ENCODE results near the gene KLHL14.
"Not testable (repeated sequence)": the region's sequence is repeated elsewhere in the genome, so short reads cannot be mapped to it uniquely, and the experiment has no call there.

The KLHL14 gene

GRCh38 chr18:32772581-32773381 lies at the start of gene KLHL14:
Gene KLHL14 (minus strand): TSS chr18:32773023. CDS start chr18:32770591, 2,432 bp downstream.
- no peak for DNase-seq

DNA sequence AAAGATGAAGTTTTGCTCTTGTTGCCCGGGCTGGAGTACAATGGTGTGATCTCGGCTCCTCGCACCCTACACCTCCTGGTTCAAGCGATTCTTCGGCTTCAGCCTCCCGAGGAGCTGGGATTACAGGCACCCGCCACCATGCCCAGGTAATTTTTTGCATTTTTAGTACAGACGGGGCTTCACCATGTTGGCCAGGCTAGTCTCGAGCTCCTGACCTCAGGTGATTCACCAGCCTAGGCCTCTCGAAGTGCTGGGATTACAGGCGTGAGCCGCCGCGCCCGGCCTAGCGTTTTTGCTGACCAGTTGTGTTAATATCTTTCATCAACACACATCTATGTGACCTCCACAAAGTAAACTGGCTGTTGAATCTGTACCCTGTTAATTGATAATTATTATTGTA lies 49.4 kb upstream of the KLHL14 start:
- DNase-seq, result no peak

GRCh38 chr18:32815881-32816280 lies 43.1 kb upstream of the KLHL14 start:
- no peak for DNase-seq

- no peak for DNase-seq
Observed at GRCh38 chr18:32812342-32812741, 39.5 kb upstream of the KLHL14 start.

- no peak for DNase-seq
Observed at GRCh38 chr18:32810314-32810713, 37.5 kb upstream of the KLHL14 start.

- DNase-seq, result no peak
Observed at GRCh38 chr18:32805354-32805753, 32.5 kb upstream of the KLHL14 start.

GRCh38 chr18:32804134-32804888 lies 31.5 kb upstream of the KLHL14 start:
- DNase-seq, result no peak

DNA sequence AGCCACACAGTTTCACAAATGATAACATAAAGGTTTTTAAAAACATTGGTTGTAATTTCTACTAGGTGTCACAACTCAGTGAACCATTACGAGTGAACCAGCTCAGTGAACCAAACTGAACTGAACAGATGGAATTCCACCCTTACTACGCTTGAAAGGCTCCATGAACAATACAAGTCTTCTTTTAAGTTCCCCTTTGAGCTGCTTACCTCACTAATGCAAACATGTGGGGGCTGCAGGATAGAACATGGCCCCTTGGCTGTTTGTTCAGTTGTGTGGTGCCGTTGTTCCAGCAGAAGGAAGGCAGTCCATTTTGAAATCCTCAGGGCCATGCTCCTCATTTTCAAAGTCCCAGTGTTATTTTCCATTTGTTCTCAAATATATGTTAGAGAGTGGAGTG lies 30.7 kb upstream of the KLHL14 start:
- no peak for DNase-seq

DNA sequence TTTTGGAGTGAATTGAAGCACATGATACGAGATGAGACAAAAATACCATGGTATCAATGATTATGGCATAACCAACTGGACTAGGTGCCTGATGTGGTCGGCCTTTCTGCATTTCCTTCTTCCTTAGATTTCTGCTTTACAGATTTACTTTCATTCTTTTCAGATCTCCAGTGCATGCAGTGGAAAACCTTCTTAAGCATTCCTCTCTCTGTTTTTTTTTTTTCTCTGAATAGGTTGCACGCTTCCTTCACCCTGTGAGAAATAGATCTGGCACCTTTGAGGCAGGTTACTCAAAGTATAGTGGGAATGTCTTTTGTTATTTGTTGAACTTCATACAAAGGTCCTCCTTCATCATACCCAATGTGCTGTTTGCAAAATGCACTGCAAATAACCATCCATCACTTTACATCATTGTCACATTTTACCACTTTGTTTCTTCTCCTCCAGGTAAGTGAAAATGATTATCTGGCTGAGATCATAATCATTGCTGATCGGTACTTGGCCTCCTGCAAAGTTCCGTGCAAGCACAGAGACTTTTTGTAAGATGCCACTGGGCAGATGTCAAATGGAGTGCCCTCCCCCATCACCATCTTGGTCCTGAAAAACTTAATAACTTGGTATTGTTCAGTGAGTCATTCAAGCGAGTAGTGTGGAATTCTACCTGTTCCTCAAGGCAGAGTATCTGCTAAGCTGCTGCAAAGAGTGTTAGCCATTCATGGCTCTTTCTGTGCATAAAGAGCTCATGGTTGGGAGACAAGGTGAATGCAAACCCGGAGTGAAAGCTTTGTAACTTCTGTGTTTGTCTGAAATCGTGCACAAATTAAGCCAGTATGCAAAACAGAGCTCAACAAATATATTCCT lies 30.0 kb upstream of the KLHL14 start:
- DNase-seq, result no peak

DNA sequence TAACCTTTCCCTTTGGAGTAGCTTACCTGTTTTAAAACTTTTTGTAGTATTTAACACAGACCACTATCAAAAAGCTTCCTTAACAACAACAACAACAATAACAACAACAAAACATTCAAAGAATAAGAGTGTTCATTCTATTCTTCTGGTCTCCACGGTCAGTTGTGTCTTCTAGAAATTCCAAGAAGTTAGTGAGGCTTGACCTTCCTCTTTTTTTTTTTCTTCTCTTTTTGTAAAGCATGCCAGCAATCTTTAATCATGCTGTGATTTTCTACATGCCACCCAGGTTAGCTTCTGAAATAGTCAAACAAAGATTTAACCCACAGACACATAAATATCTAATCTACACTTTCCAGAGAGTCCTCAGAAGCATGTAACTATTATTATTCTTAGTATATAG lies 28.4 kb upstream of the KLHL14 start:
- DNase-seq, result no peak

DNA sequence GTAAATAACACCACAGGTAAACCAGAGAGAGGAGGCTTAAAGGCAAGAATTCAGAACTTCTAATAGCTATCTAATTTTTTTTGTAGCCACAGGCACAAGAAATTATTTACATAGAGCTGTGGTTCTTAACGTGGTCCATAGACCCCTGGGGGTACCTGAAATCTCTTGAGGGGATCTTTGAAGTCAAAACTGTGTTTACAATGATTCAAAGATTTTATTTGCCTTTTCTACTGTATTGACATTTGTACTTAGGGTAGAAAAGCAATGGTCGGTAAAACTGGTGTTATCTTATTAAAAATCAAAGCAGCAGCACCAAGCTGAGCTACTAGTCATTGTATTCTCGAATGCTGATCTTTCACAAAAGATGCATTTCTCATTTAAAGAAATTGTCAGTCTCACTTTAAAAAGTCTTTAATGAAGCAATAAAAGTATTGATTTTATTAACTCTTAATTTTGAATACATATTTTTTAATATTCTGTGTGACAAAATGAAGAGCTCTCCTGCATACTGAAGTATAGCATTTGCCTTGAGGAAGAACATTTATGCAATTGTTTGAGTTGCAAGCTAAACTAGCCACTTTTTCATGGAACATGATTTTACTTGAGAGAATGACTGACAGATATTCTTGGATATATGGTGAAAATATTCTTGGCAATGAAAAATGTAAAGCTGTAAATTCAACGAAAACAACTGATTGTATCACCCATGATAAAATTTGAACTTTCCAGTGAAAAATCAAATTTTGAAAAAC lies 25.6 kb upstream of the KLHL14 start:
- no peak for DNase-seq

DNA sequence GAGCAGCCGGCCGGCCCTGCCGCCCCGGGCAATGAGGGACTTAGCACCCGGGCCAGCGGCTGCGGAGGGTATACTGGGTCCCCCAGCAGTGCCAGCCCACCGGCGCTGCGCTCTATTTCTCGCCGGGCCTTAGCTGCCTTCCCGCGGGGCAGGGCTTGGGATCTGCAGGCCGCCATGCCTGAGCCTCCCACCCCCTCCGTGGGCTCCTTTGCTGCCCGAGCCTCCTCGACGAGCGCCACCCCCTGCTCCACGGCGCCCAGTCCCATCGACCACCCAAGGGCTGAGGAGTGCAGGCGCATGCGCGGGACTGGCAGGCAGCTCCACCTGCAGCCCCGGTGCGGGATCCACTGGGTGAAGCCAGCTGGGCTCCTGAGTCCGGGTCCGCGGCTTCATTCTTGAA lies 21.8 kb upstream of the KLHL14 start:
- DNase-seq, result not testable (repeated sequence)

GRCh38 chr18:32779010-32779409 lies 6.2 kb upstream of the KLHL14 start:
- DNase-seq, result no peak

DNA sequence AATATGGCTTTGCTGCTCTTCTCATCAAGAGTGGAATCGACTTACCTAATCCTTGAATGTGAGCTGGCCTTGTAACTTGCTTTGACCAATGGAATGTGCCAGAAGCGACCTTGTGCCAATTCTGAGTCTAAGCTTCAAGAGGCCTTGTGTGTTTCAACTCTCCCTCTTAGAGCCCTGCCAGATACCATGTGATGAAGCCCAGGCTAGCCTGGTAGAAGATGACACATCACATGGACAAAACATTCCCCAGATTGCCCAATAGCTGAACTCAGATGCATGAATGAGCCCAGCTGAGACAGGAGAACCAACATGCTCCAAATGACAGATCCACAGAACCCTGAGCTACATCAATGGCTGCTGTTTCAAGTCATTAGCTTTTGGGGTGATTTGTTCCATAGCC lies 4.2 kb upstream of the KLHL14 start:
- no peak for DNase-seq

GRCh38 chr18:32776561-32776960 lies 3.7 kb upstream of the KLHL14 start:
- no peak for DNase-seq

GRCh38 chr18:32775628-32776027 lies 2.8 kb upstream of the KLHL14 start:
- no peak for DNase-seq

DNA sequence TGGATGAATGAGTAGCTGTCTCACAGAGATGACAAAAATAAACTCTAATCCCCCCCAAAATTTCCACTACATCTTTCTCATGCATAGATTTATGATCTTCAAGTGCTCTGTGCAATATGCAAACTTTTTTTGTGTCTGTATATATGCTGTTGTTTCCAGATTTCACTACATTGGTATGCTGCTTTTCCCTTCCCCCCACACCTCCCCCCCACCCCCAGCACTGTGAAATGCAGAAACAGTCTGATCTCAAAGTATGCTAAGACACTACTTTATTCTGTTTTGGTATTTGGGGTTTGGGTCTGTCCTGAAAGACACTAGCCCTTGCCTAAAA lies 524 bp upstream of the KLHL14 start:
- no peak for DNase-seq

- no peak for DNase-seq
Observed at GRCh38 chr18:32771871-32772580, 797 bp downstream of the KLHL14 start.

DNA sequence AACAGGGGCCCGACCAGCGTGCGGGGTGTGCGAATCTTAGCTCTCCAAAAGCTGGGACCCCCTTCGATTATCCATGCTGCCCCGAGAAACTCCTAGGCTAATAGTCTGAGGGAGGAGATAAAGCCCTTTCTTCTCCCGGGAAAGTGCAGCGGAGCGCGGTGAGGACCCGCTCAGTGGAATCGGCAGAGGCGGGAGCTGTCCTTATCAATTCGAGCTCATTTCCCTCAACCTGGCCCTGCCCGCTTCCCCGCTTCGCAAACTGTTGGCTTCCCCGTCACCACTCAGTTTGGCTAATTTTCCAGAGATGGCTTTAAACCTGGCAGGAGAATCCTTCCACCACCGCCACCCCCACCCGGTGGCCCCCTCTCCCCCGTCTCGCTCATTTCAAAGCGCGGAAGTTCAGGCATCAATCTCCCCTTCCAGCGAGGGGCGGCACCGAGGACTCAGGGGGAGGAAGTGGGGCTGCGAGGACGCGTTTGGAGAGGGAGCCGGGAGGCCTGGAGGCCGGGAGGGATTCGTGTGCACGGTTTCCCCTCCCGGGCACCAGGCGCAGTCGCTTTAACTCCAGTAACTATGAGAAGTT lies 1.6 kb downstream of the KLHL14 start:
- DNase-seq, result no peak

- no peak for DNase-seq
Observed at GRCh38 chr18:32770666-32771168, 2.1 kb downstream of the KLHL14 start.

DNA sequence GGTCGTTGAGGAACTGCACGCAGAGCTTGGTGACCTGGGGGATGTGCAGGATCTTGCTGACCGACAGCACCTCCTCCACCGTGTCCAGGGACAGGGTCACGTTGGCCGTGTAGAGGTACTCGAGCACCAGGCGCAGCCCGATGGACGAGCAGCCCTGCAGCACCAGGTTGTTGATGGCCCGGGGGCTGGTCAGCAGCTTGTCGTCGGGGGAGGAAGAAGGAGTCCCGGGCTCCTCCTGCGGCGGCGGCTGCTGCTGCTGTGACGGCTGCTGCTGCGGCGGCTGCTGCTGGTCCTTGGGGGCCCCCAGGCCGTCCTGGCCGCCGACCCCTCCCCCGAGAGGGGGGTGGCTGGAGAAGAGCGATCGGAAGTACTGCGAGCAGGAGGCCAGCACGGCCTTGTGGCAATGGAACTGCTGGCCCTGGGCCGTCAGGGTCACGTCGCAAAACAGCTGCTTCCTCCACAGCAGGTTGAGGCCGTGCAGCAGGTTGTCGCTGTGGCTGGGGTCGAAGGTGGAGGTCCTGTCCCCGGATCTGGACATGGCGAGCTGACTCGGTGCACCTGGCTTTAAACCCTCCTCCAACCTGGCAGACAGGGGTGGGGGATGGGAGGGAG lies 2.7 kb downstream of the KLHL14 start:
- no peak for DNase-seq
